Muscle of arm (tissue), 12 donors: ENCODE measurements around the gene DPM2. TPM values are rescaled to one million over a fixed set of nuclear protein-coding genes. Genes with fewer than 3 reads are reported as not detected.

ENCODE experiments used
- DNase-seq: peaks from one replicate; pipeline ENCODE4 v3.0.0-alpha.2; 2013
- polyA plus RNA-seq, 12 donors: library from polyadenylated mRNA; unstranded; fragments of 120-200 nt; gene quantifications; one replicate each; pipeline ENCODE4 v1.2.1, GENCODE V29; 2013; ENCODE audit not compliant: insufficient read length in 12 of 12

DPM2 gene
- polyA plus RNA-seq, 12 donors, result 16.0 to 28.7 (median 20.7) TPM; not detected in 1

DNA sequence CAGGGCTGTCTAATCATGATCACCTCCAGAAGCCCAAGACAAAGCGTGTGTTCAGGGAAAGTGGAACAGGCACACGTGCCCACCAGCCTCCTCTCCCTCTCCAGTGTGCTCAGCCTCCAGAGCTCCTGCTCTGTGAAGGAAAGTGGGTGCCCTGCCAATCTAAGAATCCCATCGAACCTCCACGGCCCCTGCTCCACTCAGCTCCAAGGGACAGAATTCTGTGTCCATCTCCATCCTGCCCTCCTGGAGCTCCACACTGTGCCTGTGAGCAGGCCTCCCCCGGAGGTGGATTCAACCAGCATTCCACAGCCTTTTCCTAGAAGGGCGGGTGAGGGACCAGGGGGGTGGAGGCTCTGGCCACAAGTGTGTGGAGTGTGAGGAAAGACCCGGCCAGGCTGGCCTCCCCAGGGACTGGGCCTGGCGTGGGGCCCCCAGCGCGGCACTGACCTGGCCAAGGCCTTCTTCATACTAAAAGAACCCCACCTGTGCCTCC lies 37.2 kb upstream of the DPM2 start:
- DNase-seq, result no peak

GRCh38 chr9:127974001-127974768 lies 36.5 kb upstream of the DPM2 start:
- DNase-seq, result no peak

DNA sequence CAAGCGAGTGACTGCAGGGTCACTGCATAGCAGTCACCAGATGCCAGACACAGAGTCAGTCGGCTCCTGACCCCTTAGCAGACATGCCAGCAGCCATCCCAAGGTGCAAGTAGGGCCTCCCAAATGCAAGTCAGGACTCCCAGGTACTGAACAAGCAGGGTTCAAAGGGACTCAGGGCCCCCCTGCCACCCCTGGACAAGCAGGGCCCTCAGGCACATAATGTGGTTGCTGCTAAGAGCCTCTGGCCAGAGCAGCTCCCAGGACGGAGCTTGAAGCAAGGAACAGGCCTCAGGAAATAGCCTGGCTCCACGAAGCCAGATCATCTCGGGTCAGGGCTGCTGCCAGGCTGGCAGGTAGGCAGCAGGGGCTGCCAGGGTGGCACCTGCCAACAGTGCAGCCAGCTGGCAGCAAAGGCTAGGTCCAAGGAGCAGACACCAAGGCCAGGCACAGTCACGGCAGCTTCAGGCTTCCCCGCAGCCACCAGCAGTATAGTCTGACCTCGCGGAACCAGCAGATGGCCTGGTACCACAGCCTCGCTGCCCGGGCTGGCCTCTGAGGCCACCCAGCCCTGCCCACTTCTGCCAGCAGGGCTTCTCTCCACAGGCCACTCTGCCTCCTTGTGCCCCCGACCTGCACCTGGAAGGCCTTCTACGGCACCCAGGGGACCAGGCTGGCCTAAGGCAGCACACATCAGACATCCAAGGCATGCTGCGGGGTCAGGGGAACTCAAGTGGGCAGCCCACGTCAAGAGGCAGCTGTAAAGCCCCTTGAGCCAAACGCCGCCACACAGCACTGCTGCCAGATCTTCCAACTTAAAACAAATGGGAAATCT lies 35.7 kb upstream of the DPM2 start:
- no peak for DNase-seq

DNA sequence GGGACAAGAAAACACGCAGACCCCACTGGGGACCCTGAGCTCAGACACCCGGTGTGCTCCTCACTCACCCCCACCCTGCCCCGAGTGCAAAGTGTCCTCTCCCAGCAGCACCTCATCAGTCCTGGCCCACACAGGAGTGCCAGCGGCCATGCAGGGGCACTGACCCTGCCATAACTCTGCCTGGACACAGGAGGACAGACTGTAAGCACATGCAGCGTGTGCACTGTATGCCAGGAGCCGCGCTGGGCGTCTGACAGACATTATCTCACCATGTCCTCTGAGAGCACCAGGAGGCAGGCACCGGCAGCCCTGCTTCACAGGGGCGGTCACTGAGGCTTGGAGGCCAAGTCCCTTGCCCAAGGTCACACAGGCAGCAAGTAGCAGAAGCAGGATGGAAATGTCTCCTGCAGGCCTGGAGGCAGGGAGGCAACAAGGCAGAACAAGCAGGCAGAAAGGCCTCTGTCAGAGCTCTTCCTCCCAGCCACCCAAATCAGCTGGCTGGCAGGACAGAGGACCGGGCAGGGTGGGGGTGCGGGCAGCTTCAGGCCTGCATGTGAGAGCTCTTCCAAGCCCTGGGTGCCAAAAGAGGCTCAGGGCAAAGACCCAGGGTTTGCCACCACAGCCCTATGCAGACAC lies 34.7 kb upstream of the DPM2 start:
- DNase-seq, result no peak

DNA sequence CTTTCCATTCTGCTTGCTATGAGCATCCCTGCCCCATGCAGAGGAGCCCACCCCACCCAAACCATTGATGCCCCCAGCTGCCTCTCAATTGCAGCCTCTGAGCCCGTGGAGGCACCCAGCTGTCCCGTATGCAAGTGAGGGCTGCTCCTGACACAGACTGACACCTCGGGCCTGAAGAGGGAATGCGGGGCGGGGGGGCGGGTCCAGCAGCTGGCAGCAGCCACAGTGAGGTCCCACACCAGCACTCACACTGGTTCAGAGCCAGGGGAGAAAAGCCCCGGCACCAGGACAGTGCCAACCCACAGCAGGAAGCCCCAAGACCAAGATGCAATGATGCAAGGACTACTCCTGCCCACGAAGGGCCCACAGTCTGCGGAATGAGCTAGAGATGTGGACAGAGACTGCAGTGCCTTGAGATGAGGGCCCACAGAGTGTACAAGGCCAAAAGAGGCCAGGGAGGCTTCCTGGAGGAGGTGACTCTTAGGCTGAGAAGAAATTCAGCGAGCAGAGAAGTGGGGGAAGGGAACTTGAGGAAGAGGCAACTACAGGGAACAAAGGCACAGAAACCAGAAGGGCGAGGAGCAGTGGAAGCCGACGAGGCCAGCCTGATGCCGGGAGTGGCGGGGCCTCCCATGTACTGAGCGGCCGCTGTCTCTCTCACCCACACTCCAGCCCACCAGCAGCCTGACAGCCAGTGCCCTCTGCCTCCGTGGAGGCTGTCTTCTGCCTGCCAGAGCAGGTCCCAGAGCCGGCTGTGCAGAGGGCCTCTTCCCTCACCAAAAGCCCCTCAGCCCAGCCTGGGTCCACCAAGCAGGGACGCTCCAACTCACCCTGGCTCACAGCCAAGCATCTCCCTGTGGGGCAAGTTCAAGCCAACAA lies 33.9 kb upstream of the DPM2 start:
- no peak for DNase-seq

- DNase-seq, result no peak
Observed at GRCh38 chr9:127970401-127971313, 33.0 kb upstream of the DPM2 start.

- DNase-seq, result no peak
Observed at GRCh38 chr9:127968700-127969383, 31.2 kb upstream of the DPM2 start.

DNA sequence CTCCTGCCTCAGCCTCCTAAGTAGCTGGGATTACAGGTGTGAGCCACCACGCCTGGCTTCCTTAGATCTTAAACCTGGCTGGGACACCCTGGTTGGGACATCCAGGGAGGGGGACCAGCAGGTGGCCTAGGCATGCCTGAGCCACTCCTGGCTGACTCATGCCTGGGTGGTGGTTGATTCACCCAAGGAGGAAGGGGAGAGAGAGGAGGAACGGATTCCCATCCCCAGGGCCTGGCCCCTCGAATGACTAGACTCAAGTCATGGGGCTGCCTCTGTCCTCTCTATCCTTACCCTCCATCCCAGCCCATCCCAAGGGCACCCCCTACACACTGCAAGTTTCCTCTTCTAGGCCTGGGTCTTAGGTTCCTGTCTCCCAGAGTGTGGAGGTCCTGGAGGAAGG lies 30.4 kb upstream of the DPM2 start:
- no peak for DNase-seq

GRCh38 chr9:127967151-127967809 lies 29.6 kb upstream of the DPM2 start:
- DNase-seq, result no peak

GRCh38 chr9:127966416-127967150 lies 28.9 kb upstream of the DPM2 start:
- DNase-seq, result no peak

GRCh38 chr9:127965953-127966352 lies 28.3 kb upstream of the DPM2 start:
- DNase-seq, result no peak

- no peak for DNase-seq
Observed at GRCh38 chr9:127963359-127964064, 25.9 kb upstream of the DPM2 start.

- DNase-seq, result no peak
Observed at GRCh38 chr9:127963041-127963358, 25.3 kb upstream of the DPM2 start.

DNA sequence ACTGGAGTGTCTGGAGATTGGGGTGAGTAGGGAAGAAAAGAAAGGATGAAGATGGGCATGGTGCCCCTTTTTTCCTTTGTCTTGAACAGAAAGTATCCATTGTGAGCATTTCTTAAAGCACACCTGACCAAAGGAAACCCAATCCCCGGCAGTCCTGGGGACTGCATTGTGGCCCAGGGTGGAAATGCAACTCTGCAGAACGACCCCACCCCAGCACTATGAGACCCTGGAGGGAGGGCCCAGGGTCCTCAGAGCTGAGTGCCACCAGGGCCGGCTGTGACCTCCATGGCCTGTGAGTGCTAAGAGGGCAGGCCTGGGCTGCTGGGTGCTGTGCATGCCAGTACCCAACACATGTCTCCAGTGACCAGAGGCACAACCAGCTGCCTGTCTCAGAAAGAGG lies 24.6 kb upstream of the DPM2 start:
- DNase-seq, result no peak

- DNase-seq, result no peak
Observed at GRCh38 chr9:127961613-127962155, 24.0 kb upstream of the DPM2 start.

- no peak for DNase-seq
Observed at GRCh38 chr9:127961155-127961490, 23.5 kb upstream of the DPM2 start.

GRCh38 chr9:127960410-127961154 lies 22.9 kb upstream of the DPM2 start:
- no peak for DNase-seq
